ENCODE measurements around the gene REV3L.
A peak's percentile ranks its signal among the peaks of the same experiment; 100 is the strongest.
"Not testable (repeated sequence)": the region's sequence is repeated elsewhere in the genome, so short reads cannot be mapped to it uniquely, and the experiment has no call there.

Gene REV3L

GRCh38 chr6:111490067-111490466, 7.0 kb upstream of the REV3L start:
- no peak for DNase-seq

- no peak for DNase-seq
Measured at GRCh38 chr6:111487661-111488060, 4.6 kb upstream of the REV3L start.

GRCh38 chr6:111486921-111487320, 3.9 kb upstream of the REV3L start:
- DNase-seq, result no peak

GRCh38 chr6:111486475-111486874, 3.5 kb upstream of the REV3L start:
- no peak for DNase-seq

GRCh38 chr6:111485342-111485741, 2.3 kb upstream of the REV3L start:
- no peak for DNase-seq

GRCh38 chr6:111484633-111484930, 1.6 kb upstream of the REV3L start:
- no peak for DNase-seq

GRCh38 chr6:111483736-111484632, 966 bp upstream of the REV3L start:
- DNase-seq, result peak; percentile 89

GRCh38 chr6:111482188-111482958, 645 bp downstream of the REV3L start:
- DNase-seq, result peak; percentile 58

- DNase-seq, result no peak
Measured at GRCh38 chr6:111481836-111482187, 1.2 kb downstream of the REV3L start.

- DNase-seq, result no peak
Measured at GRCh38 chr6:111480988-111481822, 1.8 kb downstream of the REV3L start.

- DNase-seq, result no peak
Measured at GRCh38 chr6:111478749-111479148, 4.3 kb downstream of the REV3L start.

GRCh38 chr6:111478064-111478476, 4.9 kb downstream of the REV3L start:
- no peak for DNase-seq

- no peak for DNase-seq
Measured at GRCh38 chr6:111477481-111477938, 5.5 kb downstream of the REV3L start.

GRCh38 chr6:111476061-111476460, 7.0 kb downstream of the REV3L start:
- not testable (repeated sequence) for DNase-seq

- DNase-seq, result no peak
Measured at GRCh38 chr6:111474771-111475170, 8.2 kb downstream of the REV3L start.

GRCh38 chr6:111474106-111474505, 8.9 kb downstream of the REV3L start:
- DNase-seq, result no peak

- no peak for DNase-seq
Measured at GRCh38 chr6:111472933-111473435, 10.0 kb downstream of the REV3L start.

GRCh38 chr6:111471958-111472357, 11.1 kb downstream of the REV3L start:
- DNase-seq, result no peak

GRCh38 chr6:111471533-111471932, 11.5 kb downstream of the REV3L start:
- DNase-seq, result no peak

GRCh38 chr6:111470991-111471390, 12.0 kb downstream of the REV3L start:
- DNase-seq, result no peak

GRCh38 chr6:111469543-111469942, 13.5 kb downstream of the REV3L start:
- DNase-seq, result no peak

GRCh38 chr6:111468329-111469012, 14.5 kb downstream of the REV3L start:
- DNase-seq, result no peak
